WTC11 (cell line): ENCODE data around the gene B3GALT5.

Source experiments
- ATF6 ChIP-seq: sonication (generic); formaldehyde crosslinking; IDR thresholded peaks from 2 replicates; pipeline ENCODE4 v1.8.1; 2023; ENCODE audit warnings: mild to moderate bottlenecking, missing genetic modification reagents
- ETV6 ChIP-seq: sonication (generic); formaldehyde crosslinking; IDR thresholded peaks from 2 replicates; pipeline ENCODE4 v1.8.1; 2022; ENCODE audit warnings: mild to moderate bottlenecking, missing genetic modification reagents
- IRF1 ChIP-seq: sonication (generic); formaldehyde crosslinking; IDR thresholded peaks from 2 replicates; pipeline ENCODE4 v1.8.0; 2023; ENCODE audit warnings: missing genetic modification reagents
- MAX ChIP-seq: sonication (generic); formaldehyde crosslinking; IDR thresholded peaks from 2 replicates; pipeline ENCODE4 v1.8.0; 2022; ENCODE audit warnings: mild to moderate bottlenecking, missing genetic modification reagents
- MLX ChIP-seq: sonication (generic); formaldehyde crosslinking; IDR thresholded peaks from 2 replicates; pipeline ENCODE4 v1.8.1; 2023; ENCODE audit warnings: mild to moderate bottlenecking, missing genetic modification reagents, moderate library complexity
- PRDM15 ChIP-seq: sonication (generic); formaldehyde crosslinking; IDR thresholded peaks from 2 replicates; pipeline ENCODE4 v1.8.0; 2022; ENCODE audit warnings: missing genetic modification reagents
- TEAD1 ChIP-seq: sonication (generic); formaldehyde crosslinking; IDR thresholded peaks from 2 replicates; pipeline ENCODE4 v1.8.0; 2022; ENCODE audit warnings: mild to moderate bottlenecking, missing genetic modification reagents
- ZNF138 ChIP-seq: sonication (generic); formaldehyde crosslinking; conservative IDR thresholded peaks from 2 replicates; pipeline ENCODE4 v1.8.1; 2022; ENCODE audit warnings: mild to moderate bottlenecking, moderate library complexity, missing genetic modification reagents
- TF ChIP-seq, protein P1 (sequence below): fragments of 200-600 bp; IDR thresholded peaks from 2 replicates; pipeline ENCODE4 v1.8.0; 2022; ENCODE audit warnings: antibody characterized with exemption
- TF ChIP-seq, protein P2 (sequence below): sonication (generic); formaldehyde crosslinking; IDR thresholded peaks from 2 replicates; pipeline ENCODE4 v1.8.1; 2022; ENCODE audit warnings: low read depth, mild to moderate bottlenecking, moderate library complexity, missing genetic modification reagents, borderline replicate concordance
- TF ChIP-seq, protein P3 (sequence below): sonication (generic); formaldehyde crosslinking; IDR thresholded peaks from 2 replicates; pipeline ENCODE4 v1.8.1; 2022; ENCODE audit warnings: low read depth, missing genetic modification reagents, borderline replicate concordance
- TF ChIP-seq, protein P4 (sequence below): sonication (generic); formaldehyde crosslinking; IDR thresholded peaks from 2 replicates; pipeline ENCODE4 v1.8.0; 2022; ENCODE audit warnings: mild to moderate bottlenecking, missing genetic modification reagents

DNA sequence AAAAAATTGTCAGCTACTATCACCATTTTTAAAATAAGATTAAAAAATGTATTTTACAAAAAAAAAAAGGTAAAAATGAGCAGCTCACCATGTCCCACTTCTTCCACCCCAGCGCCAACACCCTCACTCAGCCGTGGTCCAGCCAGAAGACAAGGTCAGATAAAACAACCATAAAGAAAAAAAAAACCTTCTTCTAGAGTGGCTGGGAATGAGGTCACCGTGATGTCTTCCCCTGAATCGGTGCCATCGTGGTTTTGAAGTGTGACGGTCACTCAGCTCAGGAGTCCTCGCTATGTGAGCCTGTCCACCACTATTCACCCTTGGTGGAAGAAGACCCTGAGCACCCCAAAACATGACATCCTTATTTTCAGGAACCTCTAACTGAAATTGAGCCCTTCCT is 38.1 kb downstream of the B3GALT5 start:
- TF ChIP-seq, protein P1, sequence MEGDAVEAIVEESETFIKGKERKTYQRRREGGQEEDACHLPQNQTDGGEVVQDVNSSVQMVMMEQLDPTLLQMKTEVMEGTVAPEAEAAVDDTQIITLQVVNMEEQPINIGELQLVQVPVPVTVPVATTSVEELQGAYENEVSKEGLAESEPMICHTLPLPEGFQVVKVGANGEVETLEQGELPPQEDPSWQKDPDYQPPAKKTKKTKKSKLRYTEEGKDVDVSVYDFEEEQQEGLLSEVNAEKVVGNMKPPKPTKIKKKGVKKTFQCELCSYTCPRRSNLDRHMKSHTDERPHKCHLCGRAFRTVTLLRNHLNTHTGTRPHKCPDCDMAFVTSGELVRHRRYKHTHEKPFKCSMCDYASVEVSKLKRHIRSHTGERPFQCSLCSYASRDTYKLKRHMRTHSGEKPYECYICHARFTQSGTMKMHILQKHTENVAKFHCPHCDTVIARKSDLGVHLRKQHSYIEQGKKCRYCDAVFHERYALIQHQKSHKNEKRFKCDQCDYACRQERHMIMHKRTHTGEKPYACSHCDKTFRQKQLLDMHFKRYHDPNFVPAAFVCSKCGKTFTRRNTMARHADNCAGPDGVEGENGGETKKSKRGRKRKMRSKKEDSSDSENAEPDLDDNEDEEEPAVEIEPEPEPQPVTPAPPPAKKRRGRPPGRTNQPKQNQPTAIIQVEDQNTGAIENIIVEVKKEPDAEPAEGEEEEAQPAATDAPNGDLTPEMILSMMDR = no peak
- no peak for TF ChIP-seq IRF1 (CRISPR knock-in tag)
- TF ChIP-seq, protein P2, sequence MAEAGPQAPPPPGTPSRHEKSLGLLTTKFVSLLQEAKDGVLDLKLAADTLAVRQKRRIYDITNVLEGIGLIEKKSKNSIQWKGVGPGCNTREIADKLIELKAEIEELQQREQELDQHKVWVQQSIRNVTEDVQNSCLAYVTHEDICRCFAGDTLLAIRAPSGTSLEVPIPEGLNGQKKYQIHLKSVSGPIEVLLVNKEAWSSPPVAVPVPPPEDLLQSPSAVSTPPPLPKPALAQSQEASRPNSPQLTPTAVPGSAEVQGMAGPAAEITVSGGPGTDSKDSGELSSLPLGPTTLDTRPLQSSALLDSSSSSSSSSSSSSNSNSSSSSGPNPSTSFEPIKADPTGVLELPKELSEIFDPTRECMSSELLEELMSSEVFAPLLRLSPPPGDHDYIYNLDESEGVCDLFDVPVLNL (CRISPR knock-in tag) = no peak
- TF ChIP-seq MAX (CRISPR knock-in tag) = no peak
- no peak for TF ChIP-seq TEAD1
- TF ChIP-seq, protein P3, sequence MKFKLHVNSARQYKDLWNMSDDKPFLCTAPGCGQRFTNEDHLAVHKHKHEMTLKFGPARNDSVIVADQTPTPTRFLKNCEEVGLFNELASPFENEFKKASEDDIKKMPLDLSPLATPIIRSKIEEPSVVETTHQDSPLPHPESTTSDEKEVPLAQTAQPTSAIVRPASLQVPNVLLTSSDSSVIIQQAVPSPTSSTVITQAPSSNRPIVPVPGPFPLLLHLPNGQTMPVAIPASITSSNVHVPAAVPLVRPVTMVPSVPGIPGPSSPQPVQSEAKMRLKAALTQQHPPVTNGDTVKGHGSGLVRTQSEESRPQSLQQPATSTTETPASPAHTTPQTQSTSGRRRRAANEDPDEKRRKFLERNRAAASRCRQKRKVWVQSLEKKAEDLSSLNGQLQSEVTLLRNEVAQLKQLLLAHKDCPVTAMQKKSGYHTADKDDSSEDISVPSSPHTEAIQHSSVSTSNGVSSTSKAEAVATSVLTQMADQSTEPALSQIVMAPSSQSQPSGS (CRISPR knock-in tag) = no peak
- no peak for TF ChIP-seq PRDM15
- TF ChIP-seq, protein P4, sequence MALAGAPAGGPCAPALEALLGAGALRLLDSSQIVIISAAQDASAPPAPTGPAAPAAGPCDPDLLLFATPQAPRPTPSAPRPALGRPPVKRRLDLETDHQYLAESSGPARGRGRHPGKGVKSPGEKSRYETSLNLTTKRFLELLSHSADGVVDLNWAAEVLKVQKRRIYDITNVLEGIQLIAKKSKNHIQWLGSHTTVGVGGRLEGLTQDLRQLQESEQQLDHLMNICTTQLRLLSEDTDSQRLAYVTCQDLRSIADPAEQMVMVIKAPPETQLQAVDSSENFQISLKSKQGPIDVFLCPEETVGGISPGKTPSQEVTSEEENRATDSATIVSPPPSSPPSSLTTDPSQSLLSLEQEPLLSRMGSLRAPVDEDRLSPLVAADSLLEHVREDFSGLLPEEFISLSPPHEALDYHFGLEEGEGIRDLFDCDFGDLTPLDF = no peak
- TF ChIP-seq ATF6 (CRISPR knock-in tag) = no peak
- TF ChIP-seq ETV6 = no peak
- no peak for TF ChIP-seq MLX (CRISPR knock-in tag)
- no peak for TF ChIP-seq ZNF138
